K562 (cell line): ENCODE results near the gene CYP2W1. TPM values are rescaled to one million over a fixed set of nuclear protein-coding genes. Genes with fewer than 3 reads are reported as not detected.
A peak's percentile ranks its signal among the peaks of the same experiment; 100 is the strongest.

Source experiments
- AFF4 ChIP-seq: sonication (generic); formaldehyde crosslinking; IDR thresholded peaks from 2 replicates; pipeline ENCODE4 v1.8.0; 2023; ENCODE audit warnings: mild to moderate bottlenecking, missing genetic modification reagents
- ATF1 ChIP-seq, 2 experiments: fragments of 450-650 bp in 1 of 2; IDR thresholded peaks; 2 replicates each; pipeline ENCODE4 v1.6.1; 2016; ENCODE audit warnings: missing compliant biosample characterization in 1 of 2, missing genetic modification characterization in 1 of 2
- ATF3 ChIP-seq, 2 experiments: fragments of 450-650 bp in 1 of 2; sonication (generic) in 1 of 2; formaldehyde crosslinking in 1 of 2; IDR thresholded peaks in 1 of 2; conservative IDR thresholded peaks in 1 of 2; 2 replicates each; pipeline versions ENCODE4 v1.6.1 to v1.8.1; 2016 to 2023; ENCODE audit warnings: mild to moderate bottlenecking in 2 of 2, moderate library complexity in 2 of 2, inconsistent platforms in 1 of 2, missing genetic modification reagents in 1 of 2
- CBFA2T2 ChIP-seq: fragments of 450-650 bp; conservative IDR thresholded peaks from 2 replicates; pipeline ENCODE4 v1.6.1; 2017; ENCODE audit warnings: mild to moderate bottlenecking
- CBX3 ChIP-seq, 2 experiments: IDR thresholded peaks; 1 replicate in 1 of 2; 2 replicates in 1 of 2; pipeline ENCODE4 v1.6.1; 2012; ENCODE audit warnings: inconsistent platforms in 2 of 2, low read length in 2 of 2, borderline replicate concordance in 1 of 2, control low read depth in 1 of 2
- EGR1 ChIP-seq: fragments of 450-650 bp; conservative IDR thresholded peaks from 2 replicates; pipeline ENCODE4 v1.6.1; 2017; ENCODE audit warnings: mild to moderate bottlenecking
- ELK3 ChIP-seq: fragments of 450-650 bp; formaldehyde crosslinking; IDR thresholded peaks from 2 replicates; pipeline ENCODE4 v1.4.0; 2020; ENCODE audit warnings: mild to moderate bottlenecking
- FOXP1 ChIP-seq: sonication (generic); formaldehyde crosslinking; IDR thresholded peaks from 2 replicates; pipeline ENCODE4 v1.8.0; 2022; ENCODE audit warnings: mild to moderate bottlenecking, missing genetic modification reagents
- HCFC1 ChIP-seq: IDR thresholded peaks from 2 replicates; pipeline ENCODE4 v1.6.1; 2012; ENCODE audit warnings: low read depth, low read length, improper control_type of control experiment
- KDM2B ChIP-seq: fragments of 250-450 bp; sonication (Bioruptor Pico); IDR thresholded peaks from 2 replicates; pipeline ENCODE4 v1.8.0; 2021; ENCODE audit warnings: mild to moderate bottlenecking, moderate library complexity
- MAFG ChIP-seq: fragments of 450-650 bp; conservative IDR thresholded peaks from 2 replicates; pipeline ENCODE4 v1.6.1; 2016; ENCODE audit warnings: missing genetic modification characterization, missing compliant biosample characterization
- MYC ChIP-seq, 2 experiments: fragments of 250-450 bp in 1 of 2; sonication (Bioruptor Pico) in 1 of 2; IDR thresholded peaks; 2 replicates each; pipeline versions ENCODE4 v1.5.1 to v1.6.1; 2012 to 2021; ENCODE audit warnings: low read depth in 2 of 2, borderline replicate concordance in 1 of 2, improper control_type of control experiment in 1 of 2, low read length in 1 of 2, mild to moderate bottlenecking in 1 of 2, moderate library complexity in 1 of 2
- SMARCA5 ChIP-seq: fragments of 450-650 bp; IDR thresholded peaks from 2 replicates; pipeline ENCODE4 v1.6.1; 2016
- SMC3 ChIP-seq: conservative IDR thresholded peaks from 2 replicates; pipeline ENCODE4 v1.6.1; 2011; ENCODE audit warnings: low read depth, low read length, improper control_type of control experiment; ENCODE audit not compliant: insufficient read depth
- ZFP36 ChIP-seq: fragments of 150-350 bp; IDR thresholded peaks from 2 replicates; pipeline ENCODE4 v1.6.1; 2018; ENCODE audit warnings: low read length, low read depth; ENCODE audit not compliant: partially characterized antibody
- ZHX1 ChIP-seq: fragments of 150-350 bp; conservative IDR thresholded peaks from 2 replicates; pipeline ENCODE4 v1.6.1; 2014; ENCODE audit warnings: low read length
- ZNF311 ChIP-seq: fragments of 250-450 bp; sonication (Bioruptor Pico); IDR thresholded peaks from 2 replicates; pipeline ENCODE4 v1.4.0; 2020; ENCODE audit warnings: mild to moderate bottlenecking, moderate library complexity
- polyA plus RNA-seq, 8 experiments: library from polyadenylated mRNA; depleted of rRNA in 4 of 8; stranded (reverse) in 5 of 8; unstranded in 3 of 8; fragments of >200 nt; fragmentation: Nextera tagmentation in 2 of 8; fragmentation: Illumina TruSeq in 1 of 8; extraction: Ambion mirVana in 2 of 8; extraction: Trizol in 1 of 8; gene quantifications; 2 replicates each; pipeline versions ENCODE4 v1.2.1 to v1.2.3, GENCODE V29; 2011 to 2014; ENCODE audit warnings: inconsistent platforms in 1 of 8, missing spikeins in 1 of 8
- total RNA-seq, 7 experiments: library from RNA; depleted of rRNA in 6 of 7; stranded (reverse); fragments of >200 nt in 6 of 7; fragmentation: Illumina TruSeq in 2 of 7; extraction: Trizol in 2 of 7; gene quantifications; 2 replicates each; pipeline versions ENCODE4 v1.2.1 to v1.2.3, GENCODE V29; 2011 to 2021; ENCODE audit warnings: low replicate concordance in 1 of 7

CYP2W1 gene
- total and polyA plus RNA-seq, 9 of the 15 experiments (the other 6 are each of a cell fraction or from before 2014, with no cell fraction given), result not detected

- peak; percentile 25; the same call in 1 of the 2 replicates for TF ChIP-seq AFF4
- peak; percentile 52; the same call in 1 of the 2 replicates for TF ChIP-seq HCFC1
- TF ChIP-seq ZFP36, result peak; percentile 43
- peak; percentile 100 for TF ChIP-seq SMC3
- no peak for TF ChIP-seq KDM2B (CRISPR knock-in tag)
- TF ChIP-seq CBX3 (IDR thresholded peaks at IDR 0.05; ENCODE audit: borderline replicate concordance in 1 of 2, low read length in 2 of 2), result no peak
- TF ChIP-seq ELK3 (CRISPR knock-in tag), result no peak
- peak; percentile 84 for TF ChIP-seq MYC (IDR thresholded peaks at IDR 0.05; ENCODE audit: low read depth, low read length)
- TF ChIP-seq MYC (CRISPR knock-in tag; IDR thresholded peaks at IDR 0.05; ENCODE audit: borderline replicate concordance, low read depth), result no peak
- TF ChIP-seq MAFG (tag), result no peak
- no peak for TF ChIP-seq ATF3 (IDR thresholded peaks at IDR 0.05)
- peak; percentile 63; the same call in 1 of the 2 replicates for TF ChIP-seq ATF3 (CRISPR knock-in tag; conservative IDR thresholded peaks at IDR 0.05)
- no peak; the same call in 1 of the 2 replicates for TF ChIP-seq SMARCA5
- TF ChIP-seq ZNF311 (CRISPR knock-in tag), result no peak
- TF ChIP-seq ZHX1, result 0 out of 2 replicates have a peak, but pooled peaks have one; percentile 58
- no peak for TF ChIP-seq ATF1 (CRISPR knock-in tag; IDR thresholded peaks at IDR 0.05)
- peak; percentile 29; the same call in 1 of the 2 replicates for TF ChIP-seq ATF1 (tag; IDR thresholded peaks at IDR 0.05)
- peak; percentile 85; the same call in 1 of the 2 replicates for TF ChIP-seq FOXP1 (CRISPR knock-in tag)
- peak; percentile 71 for TF ChIP-seq EGR1
- TF ChIP-seq CBFA2T2, result 0 out of 2 replicates have a peak, but pooled peaks have one; percentile 31
Measured at GRCh38 chr7:992709-993607, 10.0 kb downstream of the CYP2W1 start (continued).
